Limb (tissue), 2 donors: ENCODE results near the gene PSRC1.
"Not testable (repeated sequence)": the region's sequence is repeated elsewhere in the genome, so short reads cannot be mapped to it uniquely, and the experiment has no call there.

ENCODE experiments used
- DNase-seq, 2 donors: peaks; one replicate each; pipeline ENCODE4 v3.0.0-alpha.2; 2016; ENCODE audit errors: extremely low spot score in 2 of 2

The PSRC1 gene

DNA sequence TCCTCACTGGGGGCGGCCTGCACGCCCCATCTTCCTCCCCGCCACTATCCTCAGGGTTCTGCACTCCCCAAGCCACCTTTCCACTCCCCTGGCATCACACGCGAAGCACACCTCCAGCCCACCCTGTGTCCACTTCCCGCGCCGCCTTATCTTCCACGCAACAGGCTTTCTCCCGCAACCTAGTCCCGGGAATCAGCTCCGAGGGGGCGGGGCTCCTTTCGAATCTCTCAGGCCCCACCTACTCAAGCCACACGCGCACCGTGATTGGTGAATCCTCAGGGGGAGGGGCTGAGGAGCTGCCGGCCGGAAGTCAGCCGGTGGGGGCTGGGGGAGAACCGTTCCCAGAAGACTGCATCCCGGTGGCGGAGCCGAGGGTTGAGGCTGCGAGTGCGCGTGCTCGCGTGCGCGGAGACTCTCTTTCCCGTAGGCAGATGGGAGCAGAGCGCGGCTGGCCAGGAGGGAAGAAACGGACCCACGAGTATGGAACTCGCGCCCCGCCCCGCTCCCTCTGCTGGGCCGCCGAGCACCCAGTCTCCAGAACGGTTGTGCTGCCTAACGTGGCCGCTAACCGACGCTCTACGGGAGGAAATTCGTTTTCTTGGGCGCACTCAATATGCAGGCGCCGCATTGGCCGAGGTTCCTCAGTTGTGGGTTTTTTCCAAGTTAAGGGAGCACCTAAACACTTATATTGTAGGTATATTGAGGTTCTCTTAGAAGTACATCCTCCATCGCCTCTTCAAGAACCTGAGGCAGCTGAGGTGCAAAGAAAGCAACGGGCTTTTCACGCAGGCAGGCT is at the start of gene PSRC1:
PSRC1 (minus strand) TSS at position 194 of the 796 bp plus-strand sequence.
- peak; percentile 96 to 97 for DNase-seq

DNA sequence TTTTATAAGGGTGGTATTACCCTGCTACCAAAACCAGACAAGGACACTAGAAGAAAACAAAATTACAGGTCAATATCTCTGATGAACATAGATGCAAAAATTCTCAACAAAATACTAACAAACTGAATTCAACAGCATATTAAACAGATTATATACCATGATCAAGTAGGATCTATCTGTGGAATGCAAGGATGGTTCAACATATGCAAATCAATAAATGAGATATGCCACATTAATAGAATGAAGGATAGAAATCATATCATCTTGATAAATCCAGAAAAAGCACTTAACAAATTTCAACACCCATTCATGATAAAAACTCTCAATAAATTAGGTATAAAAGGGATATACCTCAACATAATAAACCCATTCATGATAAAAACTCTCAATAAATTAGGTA is 48.2 kb upstream of the PSRC1 start:
- no peak for DNase-seq

DNA sequence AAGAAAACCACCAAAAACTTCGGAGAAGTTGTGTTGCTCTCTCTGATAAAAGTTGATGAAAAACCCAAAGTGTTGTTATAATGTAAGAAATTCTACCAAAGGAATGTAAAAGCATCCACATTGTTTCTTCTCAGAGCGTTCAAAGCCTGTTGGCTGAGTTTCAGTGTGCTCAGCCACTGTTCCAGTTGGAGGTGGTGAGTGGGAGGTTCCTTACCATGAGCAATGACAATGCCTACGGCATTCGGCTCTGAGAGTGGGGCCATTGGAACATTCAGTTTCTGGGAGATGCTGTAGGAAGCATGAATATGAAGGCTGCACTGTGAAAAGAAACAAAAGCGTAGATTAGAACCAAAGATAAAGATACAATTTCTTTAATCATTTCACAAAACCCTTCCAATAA is 44.3 kb upstream of the PSRC1 start:
- DNase-seq, result no peak

- no peak for DNase-seq
Observed at GRCh38 chr1:109322974-109323373, 40.0 kb upstream of the PSRC1 start.

- no peak for DNase-seq
Observed at GRCh38 chr1:109319114-109319513, 36.2 kb upstream of the PSRC1 start.

GRCh38 chr1:109316506-109316905 is 33.6 kb upstream of the PSRC1 start:
- no peak for DNase-seq

GRCh38 chr1:109315288-109315687 is 32.3 kb upstream of the PSRC1 start:
- no peak for DNase-seq

GRCh38 chr1:109314795-109315194 is 31.9 kb upstream of the PSRC1 start:
- DNase-seq, result no peak

DNA sequence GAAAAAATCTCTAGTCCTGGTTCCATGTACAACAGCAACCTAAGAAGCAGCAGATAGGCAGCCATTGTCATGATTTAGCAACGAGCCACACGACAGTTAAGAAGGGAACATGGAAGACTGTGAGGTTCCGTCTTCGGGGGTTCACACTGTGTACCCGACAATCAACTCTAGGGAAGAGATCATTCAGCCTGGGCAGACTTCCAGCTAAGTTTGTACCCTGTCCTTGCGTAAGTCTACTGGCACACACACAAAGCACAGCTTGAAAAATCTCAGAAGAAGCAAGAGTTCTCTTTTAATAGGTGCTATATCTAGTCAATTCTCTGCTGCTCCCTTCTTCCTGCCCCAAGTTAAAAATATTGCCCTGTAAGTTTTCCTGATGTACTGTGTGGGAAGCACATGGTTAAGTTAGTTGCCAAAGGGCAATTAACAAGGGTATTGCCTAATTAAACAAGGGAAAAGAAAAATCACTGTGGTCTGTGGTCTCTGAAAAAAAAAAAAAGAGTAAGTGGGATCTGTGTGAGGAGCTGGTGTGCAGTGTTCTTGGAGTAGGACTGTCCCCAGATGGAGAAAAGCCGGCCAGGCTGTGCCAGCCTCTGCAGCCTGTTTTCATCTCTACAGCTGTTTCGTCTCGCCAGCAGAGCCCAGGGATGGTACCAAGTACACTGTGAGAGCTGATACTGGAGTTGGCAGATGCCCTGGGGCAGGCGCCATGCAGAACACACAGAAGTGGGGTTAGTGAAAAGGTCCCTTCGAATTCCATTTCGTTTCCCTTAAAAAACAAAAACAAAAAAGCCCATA is 30.2 kb upstream of the PSRC1 start:
- no peak for DNase-seq

DNA sequence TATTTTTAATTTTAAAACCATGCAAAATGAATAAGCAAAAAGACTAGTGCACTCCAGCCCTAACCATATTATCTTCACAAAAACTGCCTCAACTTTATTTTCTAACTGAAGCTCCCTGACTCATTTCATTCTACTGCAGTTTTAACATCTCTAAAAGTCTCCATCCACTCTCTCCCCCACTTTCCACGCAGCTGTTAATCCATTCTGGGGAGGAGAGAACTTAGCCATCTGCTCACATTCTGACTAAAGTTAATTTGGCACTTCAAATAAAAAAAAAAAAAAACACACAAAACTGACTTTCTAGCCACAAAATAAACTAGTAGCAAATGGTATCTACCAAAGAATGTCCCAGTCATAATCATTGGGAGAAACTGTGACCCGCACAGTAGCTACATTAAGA is 29.3 kb upstream of the PSRC1 start:
- no peak for DNase-seq

DNA sequence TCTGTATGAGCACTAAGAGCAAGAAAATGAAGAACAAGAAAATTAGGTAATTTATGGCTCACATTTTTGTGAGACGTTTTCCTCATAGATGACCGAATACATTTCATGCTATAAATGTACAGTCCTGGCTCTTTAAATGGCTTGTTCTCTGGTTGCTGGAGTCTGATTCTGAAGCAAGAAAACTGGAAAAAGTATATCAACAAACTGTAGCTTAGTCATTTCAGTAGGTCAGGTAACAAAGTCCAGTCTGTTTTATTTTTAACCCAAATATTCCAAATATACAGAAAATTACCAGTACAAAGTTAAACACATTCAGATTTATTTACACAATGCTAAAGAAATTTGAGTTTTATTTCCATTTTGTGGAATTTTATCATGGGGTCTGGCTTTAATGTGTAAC is 26.4 kb upstream of the PSRC1 start:
- no peak for DNase-seq

- no peak for DNase-seq
Observed at GRCh38 chr1:109307274-109308021, 24.5 kb upstream of the PSRC1 start.

DNA sequence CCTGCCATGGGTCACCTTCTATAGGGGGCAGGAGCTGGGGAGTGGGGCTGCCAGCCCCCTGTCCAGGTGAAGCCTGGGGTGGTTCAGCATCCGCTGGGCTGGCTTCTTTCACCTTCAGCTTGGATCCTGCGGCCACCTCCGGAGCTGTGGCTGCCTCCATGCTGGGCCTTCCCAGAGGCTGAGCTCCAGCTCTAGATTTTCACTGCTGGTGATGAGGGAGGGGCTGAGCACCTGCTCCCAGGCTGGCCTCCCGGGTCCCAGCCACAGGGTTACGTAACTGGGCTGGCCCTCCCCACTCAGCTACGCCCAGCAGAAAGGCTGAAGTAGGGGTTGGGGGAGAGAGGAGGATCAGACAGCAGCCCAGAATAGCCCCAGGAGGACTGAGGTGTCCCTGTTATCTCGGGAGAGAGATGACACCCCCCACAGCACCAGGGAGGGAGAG is 23.9 kb upstream of the PSRC1 start, which contains the start of gene MYBPHL:
MYBPHL (minus strand) TSS at position 180 of the 442 bp plus-strand sequence; CDS start at position 160, 20 bp downstream.
- no peak for DNase-seq

- not testable (repeated sequence) for DNase-seq
Observed at GRCh38 chr1:109305991-109306390, 23.0 kb upstream of the PSRC1 start.

GRCh38 chr1:109304226-109304920 is 21.4 kb upstream of the PSRC1 start:
- no peak for DNase-seq

DNA sequence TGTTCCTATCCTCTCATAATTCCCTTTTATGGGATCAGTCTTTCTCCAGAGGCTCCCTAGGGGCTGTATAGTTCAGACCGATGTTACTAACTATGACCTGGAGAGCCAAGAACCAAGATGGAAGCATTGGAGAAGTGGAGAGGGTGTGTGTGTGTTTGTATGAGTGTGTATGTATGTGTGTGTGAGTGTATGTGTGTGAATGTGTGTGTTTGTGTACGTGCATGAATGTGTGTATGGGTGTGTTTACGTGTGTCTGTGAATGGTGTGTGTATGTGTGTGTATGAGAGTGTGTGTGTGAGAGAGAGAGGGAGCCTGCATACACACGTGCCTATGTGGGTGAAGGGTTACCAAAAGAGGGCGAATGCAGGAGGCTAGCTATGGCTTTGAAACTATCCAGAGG is 18.9 kb upstream of the PSRC1 start:
- DNase-seq, result no peak

DNA sequence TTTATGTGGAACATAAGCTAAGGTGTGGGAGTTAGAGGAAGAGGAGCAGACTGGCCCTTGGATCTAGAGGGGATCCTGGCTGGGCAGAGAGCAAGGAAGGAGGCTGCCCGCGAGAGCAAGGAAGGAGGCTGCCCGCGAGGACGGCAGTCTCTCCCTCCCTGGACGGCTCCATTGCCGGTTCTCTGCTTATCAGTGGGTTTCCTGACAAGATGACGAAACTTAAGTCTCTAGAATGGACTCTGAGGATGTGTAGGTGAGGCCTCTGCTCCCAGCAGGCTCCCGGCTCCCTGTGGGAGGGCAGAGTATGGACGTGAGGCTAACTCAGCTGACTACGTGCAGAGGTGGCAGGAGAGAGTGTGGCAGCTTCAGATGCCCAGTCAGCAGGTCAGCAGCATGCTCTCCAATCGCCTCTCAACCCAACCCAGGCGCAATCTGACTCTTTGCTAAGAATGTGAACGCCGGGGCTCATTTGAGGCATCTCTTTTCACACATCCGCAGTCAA is 17.8 kb upstream of the PSRC1 start:
- no peak for DNase-seq

DNA sequence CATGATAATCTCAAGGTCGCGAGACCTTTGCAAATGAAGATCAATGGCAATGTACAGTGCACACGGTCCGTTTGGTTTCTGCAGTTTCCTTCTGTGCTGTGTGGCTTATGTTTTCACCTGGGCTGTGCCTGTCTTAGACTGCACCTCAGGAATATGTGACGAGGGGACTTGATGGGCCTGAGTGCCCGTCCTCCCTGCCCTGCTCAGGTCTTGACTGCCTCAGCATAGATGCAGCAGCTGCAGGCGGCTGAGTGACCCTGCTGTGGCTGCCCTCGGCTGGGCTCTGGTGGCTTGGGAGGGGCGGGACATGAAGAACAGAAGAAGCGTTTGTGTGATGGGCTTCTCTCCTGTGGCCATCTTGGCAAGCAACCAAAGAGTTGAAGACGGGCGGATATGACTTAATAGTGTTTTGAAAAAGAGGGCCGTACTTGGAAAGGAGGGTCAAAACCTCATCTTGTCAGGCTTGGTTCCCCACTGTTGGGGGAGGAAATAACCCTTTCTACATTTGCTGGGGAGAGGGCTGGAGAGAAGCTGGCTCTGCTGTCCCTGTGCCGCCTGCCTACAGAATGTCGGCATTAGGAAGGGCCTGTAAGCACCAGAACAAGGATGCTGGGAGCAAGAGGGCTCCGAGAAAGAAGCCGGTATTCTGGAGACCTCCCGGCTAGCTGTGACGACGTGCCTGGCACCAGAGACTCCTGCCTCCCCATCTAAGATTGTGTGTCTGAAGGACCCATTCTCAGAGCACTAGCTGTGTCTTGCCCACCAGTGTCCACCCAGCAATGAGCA is 16.8 kb upstream of the PSRC1 start:
- DNase-seq, result peak; percentile 70 to 71

DNA sequence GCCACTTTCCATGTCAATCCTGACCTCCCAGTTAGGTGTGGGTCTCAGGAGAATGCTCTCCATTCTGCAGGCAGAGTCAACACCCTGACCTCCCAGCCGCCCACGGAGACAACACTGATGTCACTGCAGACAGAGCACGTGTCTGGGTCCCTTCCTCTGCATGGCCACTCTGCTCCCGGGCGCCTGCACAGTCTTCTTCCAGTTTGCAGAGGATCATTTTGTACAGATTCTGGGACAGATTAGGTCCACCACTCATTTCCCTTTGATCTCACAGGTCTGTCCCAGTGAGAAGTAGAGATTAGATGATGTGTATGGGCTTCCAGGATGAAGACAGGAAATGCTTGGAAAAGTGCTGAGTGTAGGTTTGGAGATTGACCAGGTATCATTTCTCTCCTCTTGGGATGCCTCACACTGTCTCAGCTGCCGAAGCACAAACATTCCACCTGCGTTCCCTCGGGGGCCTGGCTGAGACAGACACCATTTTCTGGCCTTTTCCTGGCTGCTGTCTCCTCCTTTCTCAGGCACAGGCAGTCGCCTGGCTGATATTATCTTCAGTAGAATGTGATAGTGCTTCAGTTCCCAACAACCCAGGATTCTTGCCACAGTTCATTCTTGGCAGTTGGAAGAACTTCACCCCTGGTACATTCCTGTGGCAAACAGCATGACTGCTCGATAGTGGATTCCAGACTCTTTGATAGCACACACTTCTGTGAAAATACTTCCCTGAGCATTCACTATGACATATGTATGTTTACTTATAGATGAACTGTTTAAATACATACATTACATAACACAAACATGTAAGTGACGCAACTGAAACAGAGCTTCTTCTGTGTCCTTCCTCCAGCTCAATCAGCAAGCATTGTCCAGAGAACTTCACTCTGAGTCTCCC is 16.0 kb upstream of the PSRC1 start:
- DNase-seq, result no peak
